ENCODE measurements around the gene ARHGAP8.

- TF ChIP-seq CTCF (IDR thresholded peaks at IDR 0.05) (no peak), POLR2A (IDR thresholded peaks at IDR 0.05) (no peak), POLR2AphosphoS5 (IDR thresholded peaks at IDR 0.05) (no peak), EP300 (IDR thresholded peaks at IDR 0.05) (no peak)
Measured at GRCh38 chr22:44743247-44743646, 9.1 kb upstream of the ARHGAP8 start.
